Heart left ventricle (tissue), 13 donors: ENCODE data around the gene CCDC127.

Experiments
- CTCF ChIP-seq, 12 donors: fragments of 200-600 bp; sonication (generic) in 4 of 12; IDR thresholded peaks; one replicate each; pipeline versions ENCODE4 v1.5.0 to v1.8.0; 2018 to 2022; ENCODE audit warnings: antibody characterized with exemption in 12 of 12, mild to moderate bottlenecking in 5 of 12
- POLR2A ChIP-seq, 2 donors: fragments of 450-650 bp; IDR thresholded peaks; one replicate each; pipeline ENCODE4 v1.6.1; 2017; ENCODE audit warnings: antibody characterized with exemption in 2 of 2, mild to moderate bottlenecking in 2 of 2, moderate library complexity in 2 of 2
- donor health status: ischemic (EF 13 %, LVEDD 7.1; RV severe dilation, severe dysfunction).
- donor health status: DM: no; HTN: yes; CAD: no.
- donor health status: DM: no; HTN: no; CAD: no.
- donor health status: ischemic (EF 25% LVEDD 6.9; RV normal size, moderate dysfunction).
- donor health status: ischemic (EF 25% LVEDD 5.7; RV mildly dilated, moderate dysfunction).
- donor health status: ischemic (EF 35%, LVEDD 5.7; RV mildly dilated, moderate dysfunction).
- donor health status: nonischemic (EF 11% LVEDD 7.7; RV severe dilation, severe dysfunction).
- donor health status: DM: yes; HTN: yes; CAD: no.
- donor health status: PGD.
- donor health status: ischemic (EF 29% LVEDD 5.4; RV normal size, mild dysfunction).
- donor health status: nonischemic (EF 23%, LVEDD 6.1; RV moderate dilation, normal function).

- TF ChIP-seq CTCF (IDR thresholded peaks at IDR 0.05) (no peak), POLR2A (IDR thresholded peaks at IDR 0.05) (no peak)
These were observed 12.8 kb upstream of the CCDC127 start for GRCh38 chr5:230711-231110.
